GM12872 (cell line): ENCODE results near the gene EMILIN3.

Source experiments
- CTCF ChIP-seq: IDR thresholded peaks from 3 replicates; pipeline ENCODE4 v1.5.1; 2011; ENCODE audit warnings: low read depth, mild to moderate bottlenecking, low read length, moderate library complexity; ENCODE audit not compliant: insufficient read depth

EMILIN3 gene

GRCh38 chr20:41320441-41320840 lies 46.2 kb downstream of the EMILIN3 start:
- no peak for TF ChIP-seq CTCF

- TF ChIP-seq CTCF: no peak
Measured at GRCh38 chr20:41318271-41318649, 48.4 kb downstream of the EMILIN3 start.

- no peak for TF ChIP-seq CTCF
Measured at GRCh38 chr20:41317546-41318270, 48.9 kb downstream of the EMILIN3 start, which contains the start of gene ZHX3. TSS of gene ZHX3 (minus strand) at chr20:41317731. CDS start at chr20:41204916, 112,815 bp downstream.

- TF ChIP-seq CTCF: no peak
Measured at GRCh38 chr20:41316602-41317545, 49.7 kb downstream of the EMILIN3 start.

- no peak for TF ChIP-seq CTCF
Measured at GRCh38 chr20:41316051-41316450, 50.6 kb downstream of the EMILIN3 start.

GRCh38 chr20:41314386-41314785 lies 52.2 kb downstream of the EMILIN3 start:
- no peak for TF ChIP-seq CTCF
